ENCODE measurements around the gene ADAM15.

Gene ADAM15

DNA sequence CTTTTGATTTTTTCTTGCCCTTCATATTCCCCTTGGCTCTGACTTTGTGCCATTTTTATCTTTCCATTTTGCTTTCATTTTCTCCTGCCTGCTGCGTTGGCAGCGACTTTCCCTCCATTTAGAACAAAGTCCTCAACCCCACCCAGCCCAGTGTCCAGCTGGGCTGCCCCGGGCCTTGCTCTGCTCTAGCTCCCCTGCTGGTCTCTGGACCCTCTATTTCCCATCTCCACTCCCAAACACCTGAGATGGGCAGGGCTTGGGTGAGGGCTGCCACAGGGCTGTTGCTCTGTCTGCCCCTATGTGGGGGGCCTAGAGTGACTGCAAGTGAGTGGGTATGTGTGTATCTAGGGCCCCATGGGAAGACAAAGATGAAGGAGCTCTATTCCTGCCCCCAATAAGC is 7.3 kb upstream of the ADAM15 start:
- no peak overlapping the region for H3K4me2 ChIP-seq (ENCODE audit: low read length)
- H3K27ac ChIP-seq (ENCODE audit: low read depth, low read length, poor library complexity, severe bottlenecking) = no peak overlapping the region
- no peaks in the 10 kb centered on the region for H3K9me2 ChIP-seq (ENCODE audit: low read depth, low read length)
- no peaks in the 10 kb centered on the region for H3F3A ChIP-seq (ENCODE audit: insufficient read depth, low read length)
- H3K4me3 ChIP-seq (ENCODE audit: low read depth, low read length, poor library complexity, severe bottlenecking) = no peak overlapping the region
- H3K27me3 ChIP-seq (ENCODE audit: insufficient read depth, low read length) = peaks cover 7% of the 10 kb centered on the region
- no peaks in the 10 kb centered on the region for H3K4me1 ChIP-seq (ENCODE audit: insufficient read depth, low read length, severe bottlenecking)
- no peaks in the 10 kb centered on the region for H3K79me2 ChIP-seq (ENCODE audit: insufficient read depth, low read length)
- H4K20me1 ChIP-seq (ENCODE audit: insufficient read depth, low read length) = no peaks in the 10 kb centered on the region
- H3K9me3 ChIP-seq (ENCODE audit: low read length) = no peaks in the 10 kb centered on the region
- no peak overlapping the region for H2AFZ ChIP-seq (ENCODE audit: low read length)
- no peaks in the 10 kb centered on the region for H3K36me3 ChIP-seq (ENCODE audit: insufficient read depth, low read length)
- TF ChIP-seq EZH2 (IDR thresholded peaks at IDR 0.05; ENCODE audit: borderline replicate concordance, low read length) = no peak
- TF ChIP-seq, protein P1, sequence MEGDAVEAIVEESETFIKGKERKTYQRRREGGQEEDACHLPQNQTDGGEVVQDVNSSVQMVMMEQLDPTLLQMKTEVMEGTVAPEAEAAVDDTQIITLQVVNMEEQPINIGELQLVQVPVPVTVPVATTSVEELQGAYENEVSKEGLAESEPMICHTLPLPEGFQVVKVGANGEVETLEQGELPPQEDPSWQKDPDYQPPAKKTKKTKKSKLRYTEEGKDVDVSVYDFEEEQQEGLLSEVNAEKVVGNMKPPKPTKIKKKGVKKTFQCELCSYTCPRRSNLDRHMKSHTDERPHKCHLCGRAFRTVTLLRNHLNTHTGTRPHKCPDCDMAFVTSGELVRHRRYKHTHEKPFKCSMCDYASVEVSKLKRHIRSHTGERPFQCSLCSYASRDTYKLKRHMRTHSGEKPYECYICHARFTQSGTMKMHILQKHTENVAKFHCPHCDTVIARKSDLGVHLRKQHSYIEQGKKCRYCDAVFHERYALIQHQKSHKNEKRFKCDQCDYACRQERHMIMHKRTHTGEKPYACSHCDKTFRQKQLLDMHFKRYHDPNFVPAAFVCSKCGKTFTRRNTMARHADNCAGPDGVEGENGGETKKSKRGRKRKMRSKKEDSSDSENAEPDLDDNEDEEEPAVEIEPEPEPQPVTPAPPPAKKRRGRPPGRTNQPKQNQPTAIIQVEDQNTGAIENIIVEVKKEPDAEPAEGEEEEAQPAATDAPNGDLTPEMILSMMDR (IDR thresholded peaks at IDR 0.05; ENCODE audit: low read length) = no peak
- no peak overlapping the region for H3K9ac ChIP-seq (ENCODE audit: low read length)

DNA sequence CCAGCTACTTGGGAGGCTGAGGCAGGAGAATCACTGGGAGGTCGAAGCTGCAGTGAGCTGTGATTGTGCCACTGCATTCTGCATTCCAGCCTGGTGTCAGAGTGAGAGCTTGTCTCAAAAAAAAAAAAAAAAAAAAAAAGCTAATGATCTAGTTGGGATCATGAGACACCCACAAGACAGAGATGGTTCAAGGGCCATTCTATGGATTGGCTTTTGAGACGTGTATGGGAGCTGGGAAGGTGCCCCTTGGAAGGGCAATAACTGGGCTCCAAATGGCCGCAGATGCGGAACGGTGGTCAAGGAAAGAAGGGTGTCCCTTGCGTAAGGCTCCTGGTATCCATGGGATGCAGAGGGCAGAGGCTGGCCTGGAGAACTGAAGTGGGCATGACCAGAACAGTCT is 6.8 kb upstream of the ADAM15 start:
- Histone ChIP-seq H3K36me3 (ENCODE audit: insufficient read depth, low read length) (no peaks in the 10 kb centered on the region), H2AFZ (ENCODE audit: low read length) (no peak overlapping the region), H3K9me2 (ENCODE audit: low read depth, low read length) (no peaks in the 10 kb centered on the region), H3K27me3 (ENCODE audit: insufficient read depth, low read length) (peaks cover 7% of the 10 kb centered on the region), H3K27ac (ENCODE audit: low read depth, low read length, poor library complexity, severe bottlenecking) (no peak overlapping the region), H3K9ac (ENCODE audit: low read length) (no peak overlapping the region), H4K20me1 (ENCODE audit: insufficient read depth, low read length) (no peaks in the 10 kb centered on the region), H3K4me3 (ENCODE audit: low read depth, low read length, poor library complexity, severe bottlenecking) (no peak overlapping the region), H3K9me3 (ENCODE audit: low read length) (no peaks in the 10 kb centered on the region), H3K4me1 (ENCODE audit: insufficient read depth, low read length, severe bottlenecking) (no peaks in the 10 kb centered on the region), H3F3A (ENCODE audit: insufficient read depth, low read length) (no peaks in the 10 kb centered on the region), H3K79me2 (ENCODE audit: insufficient read depth, low read length) (no peaks in the 10 kb centered on the region), H3K4me2 (ENCODE audit: low read length) (no peak overlapping the region)
- no peak for TF ChIP-seq EZH2 (IDR thresholded peaks at IDR 0.05; ENCODE audit: borderline replicate concordance, low read length)
- TF ChIP-seq, protein P1 (IDR thresholded peaks at IDR 0.05; ENCODE audit: low read length) = no peak

DNA sequence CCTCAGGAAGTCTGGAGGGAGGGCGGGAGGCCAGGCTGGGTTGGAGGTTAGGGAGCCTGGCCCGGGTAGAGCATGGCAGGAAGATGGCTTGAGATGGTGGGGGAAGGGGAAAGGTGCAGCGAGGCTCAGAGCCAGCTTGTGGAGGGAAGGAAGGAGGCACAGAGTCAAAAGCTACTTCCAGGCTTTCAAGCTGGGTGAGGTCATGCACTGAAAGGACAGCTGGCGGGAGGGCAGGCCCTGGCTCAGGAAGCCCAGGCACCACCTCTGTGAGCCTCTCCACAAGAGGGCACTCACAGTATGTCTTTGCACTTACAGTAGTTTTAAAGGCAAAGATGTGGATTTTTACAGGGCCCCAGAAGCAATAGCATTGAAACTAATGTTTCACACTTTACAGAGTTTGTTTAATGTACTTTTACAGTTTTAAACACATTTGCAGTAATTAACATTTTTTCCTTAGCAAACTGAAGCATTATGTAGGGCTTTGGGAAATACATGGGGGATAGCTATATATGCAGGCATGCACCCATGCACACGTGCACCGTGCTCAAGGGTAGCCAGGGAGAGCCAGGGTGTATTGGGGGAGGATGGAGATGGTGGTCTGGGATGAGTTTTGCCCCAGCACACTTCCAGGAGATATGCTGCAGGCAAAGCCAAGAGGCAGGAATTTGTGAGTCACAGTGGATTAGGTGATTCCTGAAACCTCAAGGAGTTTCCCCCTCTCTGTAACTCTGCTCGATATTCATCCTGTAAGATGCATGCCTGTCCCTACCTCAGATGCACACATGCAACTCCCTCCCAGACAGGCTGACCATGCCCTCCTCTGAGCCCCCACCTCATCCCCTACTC is 6.1 kb upstream of the ADAM15 start:
- Histone ChIP-seq H4K20me1 (ENCODE audit: insufficient read depth, low read length) (no peaks in the 10 kb centered on the region), H3K9me3 (ENCODE audit: low read length) (no peaks in the 10 kb centered on the region), H3K27ac (ENCODE audit: low read depth, low read length, poor library complexity, severe bottlenecking) (no peak overlapping the region), H3K36me3 (ENCODE audit: insufficient read depth, low read length) (no peaks in the 10 kb centered on the region), H3K4me2 (ENCODE audit: low read length) (no peak overlapping the region), H3K27me3 (ENCODE audit: insufficient read depth, low read length) (peaks cover 7% of the 10 kb centered on the region), H3K9ac (ENCODE audit: low read length) (no peak overlapping the region), H3K4me1 (ENCODE audit: insufficient read depth, low read length, severe bottlenecking) (no peaks in the 10 kb centered on the region), H3K79me2 (ENCODE audit: insufficient read depth, low read length) (no peaks in the 10 kb centered on the region), H3K4me3 (ENCODE audit: low read depth, low read length, poor library complexity, severe bottlenecking) (no peak overlapping the region), H2AFZ (ENCODE audit: low read length) (no peak overlapping the region), H3F3A (ENCODE audit: insufficient read depth, low read length) (no peaks in the 10 kb centered on the region), H3K9me2 (ENCODE audit: low read depth, low read length) (no peaks in the 10 kb centered on the region)
- no peak for TF ChIP-seq EZH2 (IDR thresholded peaks at IDR 0.05; ENCODE audit: borderline replicate concordance, low read length)
- TF ChIP-seq, protein P1 (IDR thresholded peaks at IDR 0.05; ENCODE audit: low read length) = peak; percentile 83

Measured in OCI-LY1 (cell line).